Measurements from ENCODE around the gene TRAPPC8.

DNA sequence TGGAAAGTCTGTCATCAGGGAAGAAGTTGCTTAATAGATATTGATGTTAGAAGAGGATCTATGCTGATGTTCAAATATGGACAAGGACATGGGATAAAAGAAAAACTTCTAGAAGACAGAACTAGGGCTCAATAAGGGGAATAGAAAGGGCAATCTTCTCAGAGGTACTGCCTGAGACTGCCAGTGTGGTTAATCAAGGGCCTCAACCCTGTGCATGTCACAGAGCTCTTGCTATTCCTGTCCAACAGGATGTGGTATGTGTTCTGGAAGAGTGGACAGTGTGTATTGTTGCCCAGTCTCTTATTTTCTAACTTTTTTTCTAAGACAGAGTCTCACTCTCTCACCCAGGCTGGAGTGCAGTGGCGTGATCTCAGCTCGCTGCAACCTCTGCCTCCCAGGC lies 47.9 kb upstream of the TRAPPC8 start:
- TF ChIP-seq, protein P1, sequence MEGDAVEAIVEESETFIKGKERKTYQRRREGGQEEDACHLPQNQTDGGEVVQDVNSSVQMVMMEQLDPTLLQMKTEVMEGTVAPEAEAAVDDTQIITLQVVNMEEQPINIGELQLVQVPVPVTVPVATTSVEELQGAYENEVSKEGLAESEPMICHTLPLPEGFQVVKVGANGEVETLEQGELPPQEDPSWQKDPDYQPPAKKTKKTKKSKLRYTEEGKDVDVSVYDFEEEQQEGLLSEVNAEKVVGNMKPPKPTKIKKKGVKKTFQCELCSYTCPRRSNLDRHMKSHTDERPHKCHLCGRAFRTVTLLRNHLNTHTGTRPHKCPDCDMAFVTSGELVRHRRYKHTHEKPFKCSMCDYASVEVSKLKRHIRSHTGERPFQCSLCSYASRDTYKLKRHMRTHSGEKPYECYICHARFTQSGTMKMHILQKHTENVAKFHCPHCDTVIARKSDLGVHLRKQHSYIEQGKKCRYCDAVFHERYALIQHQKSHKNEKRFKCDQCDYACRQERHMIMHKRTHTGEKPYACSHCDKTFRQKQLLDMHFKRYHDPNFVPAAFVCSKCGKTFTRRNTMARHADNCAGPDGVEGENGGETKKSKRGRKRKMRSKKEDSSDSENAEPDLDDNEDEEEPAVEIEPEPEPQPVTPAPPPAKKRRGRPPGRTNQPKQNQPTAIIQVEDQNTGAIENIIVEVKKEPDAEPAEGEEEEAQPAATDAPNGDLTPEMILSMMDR (IDR thresholded peaks at IDR 0.05) = no peak
- no peak for TF ChIP-seq POLR2A (IDR thresholded peaks at IDR 0.05)

Data from prostate gland (tissue), 2 donors.